ENCODE measurements around the gene PSKH1. TPM values are rescaled to one million over a fixed set of nuclear protein-coding genes. Genes with fewer than 3 reads are reported as not detected.

The PSKH1 gene
- total and polyA plus RNA-seq, 3 donors from 2014 or later: 47.7 to 66.8 (median 50.5) TPM

DNA sequence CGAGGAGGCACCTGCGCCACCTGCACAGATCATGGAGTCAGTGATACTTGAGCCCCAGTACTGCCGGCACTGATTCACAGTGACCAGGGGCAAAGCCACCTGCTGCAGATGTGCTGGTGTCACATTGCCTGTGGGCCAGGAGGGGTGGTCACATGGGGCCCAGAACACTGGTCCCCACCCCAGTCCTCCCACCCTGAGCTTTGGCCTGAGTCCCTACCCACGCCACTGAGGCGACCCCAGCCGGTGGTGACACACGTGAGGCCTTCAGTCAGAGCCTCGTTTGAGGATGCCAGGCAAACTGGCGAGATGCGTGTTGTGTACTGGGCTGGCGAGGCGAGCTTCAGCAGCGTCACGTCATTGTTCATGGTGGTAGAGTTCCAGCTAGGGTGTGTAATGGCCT, 37.1 kb downstream of the PSKH1 start:
- H3K9me3 ChIP-seq: no peaks in the 10 kb centered on the region
- DNase-seq: no peak
- H3K27ac ChIP-seq: no peak overlapping the region
- H3K27me3 ChIP-seq: no peaks in the 10 kb centered on the region
- no peaks in the 10 kb centered on the region for H3K36me3 ChIP-seq (ENCODE audit: low read depth, missing control alignments)
- TF ChIP-seq, protein P1, sequence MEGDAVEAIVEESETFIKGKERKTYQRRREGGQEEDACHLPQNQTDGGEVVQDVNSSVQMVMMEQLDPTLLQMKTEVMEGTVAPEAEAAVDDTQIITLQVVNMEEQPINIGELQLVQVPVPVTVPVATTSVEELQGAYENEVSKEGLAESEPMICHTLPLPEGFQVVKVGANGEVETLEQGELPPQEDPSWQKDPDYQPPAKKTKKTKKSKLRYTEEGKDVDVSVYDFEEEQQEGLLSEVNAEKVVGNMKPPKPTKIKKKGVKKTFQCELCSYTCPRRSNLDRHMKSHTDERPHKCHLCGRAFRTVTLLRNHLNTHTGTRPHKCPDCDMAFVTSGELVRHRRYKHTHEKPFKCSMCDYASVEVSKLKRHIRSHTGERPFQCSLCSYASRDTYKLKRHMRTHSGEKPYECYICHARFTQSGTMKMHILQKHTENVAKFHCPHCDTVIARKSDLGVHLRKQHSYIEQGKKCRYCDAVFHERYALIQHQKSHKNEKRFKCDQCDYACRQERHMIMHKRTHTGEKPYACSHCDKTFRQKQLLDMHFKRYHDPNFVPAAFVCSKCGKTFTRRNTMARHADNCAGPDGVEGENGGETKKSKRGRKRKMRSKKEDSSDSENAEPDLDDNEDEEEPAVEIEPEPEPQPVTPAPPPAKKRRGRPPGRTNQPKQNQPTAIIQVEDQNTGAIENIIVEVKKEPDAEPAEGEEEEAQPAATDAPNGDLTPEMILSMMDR (IDR thresholded peaks at IDR 0.05): no peak
- no peak for TF ChIP-seq POLR2A (IDR thresholded peaks at IDR 0.05)
- H3K4me3 ChIP-seq: no peak overlapping the region
- intact Hi-C loops (cut with DNase I; ENCODE audit: low total_unique reads): no loop called here
- H3K4me1 ChIP-seq: peaks cover 27% of the 10 kb centered on the region
- 91% methylated on average over 14 of the region's 14 CpGs; no CpG with 5 or more reads in 1 of the 2 donors for WGBS, 2 donors

DNA sequence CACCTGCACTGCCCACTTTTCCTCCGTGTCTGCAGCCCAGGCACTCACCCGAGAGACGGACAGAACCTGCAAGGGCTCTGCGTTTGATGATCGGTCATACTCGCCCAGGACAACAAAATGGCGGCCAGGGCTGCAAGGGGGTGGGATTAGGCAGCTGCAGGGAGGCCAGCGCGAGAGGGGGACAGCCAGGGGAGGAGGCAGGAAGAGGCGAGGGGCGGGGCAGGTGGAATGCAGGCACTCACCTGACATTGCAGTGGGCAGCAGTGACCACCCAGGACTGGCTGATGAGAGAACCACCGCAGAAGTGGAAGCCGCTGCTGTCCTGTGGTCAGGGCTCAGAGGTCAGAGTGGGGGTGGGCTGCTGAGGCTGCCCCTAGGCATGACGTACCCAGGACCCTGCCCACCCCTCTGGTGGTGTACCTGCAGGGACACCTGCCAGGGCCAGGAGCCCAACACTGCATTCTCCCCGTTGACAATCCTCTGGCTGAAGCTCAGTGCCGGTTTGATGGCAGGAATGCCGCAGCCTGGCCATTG, 37.7 kb downstream of the PSKH1 start:
- Histone ChIP-seq H3K9me3 (no peaks in the 10 kb centered on the region), H3K27me3 (no peaks in the 10 kb centered on the region), H3K4me1 (peaks cover 29% of the 10 kb centered on the region), H3K36me3 (ENCODE audit: low read depth, missing control alignments) (no peaks in the 10 kb centered on the region), H3K27ac (no peak overlapping the region), H3K4me3 (no peak overlapping the region)
- no peak for DNase-seq
- intact Hi-C loops (cut with DNase I; ENCODE audit: low total_unique reads): no loop called here
- WGBS, 2 donors: 94 to 97% methylated on average over 17 of the region's 17 CpGs
- TF ChIP-seq, protein P1 (IDR thresholded peaks at IDR 0.05): no peak
- TF ChIP-seq POLR2A (IDR thresholded peaks at IDR 0.05): no peak

DNA sequence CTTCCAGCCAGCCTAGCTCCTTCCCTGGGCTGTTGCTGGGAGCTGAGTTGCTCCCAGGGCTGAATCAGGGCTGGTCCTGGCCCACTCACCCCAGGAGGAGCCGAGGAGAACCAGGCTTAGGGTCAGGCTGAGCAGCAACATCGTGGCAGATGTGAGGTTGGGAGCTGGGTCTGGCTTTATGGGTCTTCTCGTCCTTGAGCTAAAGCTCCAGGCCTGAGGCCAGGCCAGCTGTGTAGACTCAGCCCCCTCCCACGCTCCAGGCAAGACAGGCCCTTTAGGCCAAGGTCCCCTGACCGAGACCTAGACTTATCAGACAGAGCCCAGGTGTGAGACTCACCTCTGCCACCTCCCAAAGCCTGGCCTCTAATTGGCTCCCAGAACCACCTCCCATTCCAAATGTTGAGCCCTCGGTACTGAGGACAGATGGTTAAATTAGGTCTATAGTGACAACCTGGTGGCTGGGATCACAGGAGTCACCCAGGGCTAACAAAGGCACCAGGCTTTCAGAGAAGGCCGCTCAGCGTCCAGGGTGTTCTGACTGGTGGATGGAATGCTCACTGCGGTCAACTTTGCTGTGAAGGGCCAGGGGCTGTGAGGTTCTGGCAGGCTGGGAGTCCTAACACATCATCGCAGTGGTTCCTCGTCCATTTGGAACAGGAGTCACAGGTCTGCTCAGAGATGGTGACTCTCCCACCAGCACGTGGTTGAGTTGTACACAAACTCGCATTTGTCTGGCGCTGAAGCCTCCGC, 38.8 kb downstream of the PSKH1 start, which contains the start of gene CTRL:
Gene CTRL (minus strand): TSS at position 151 of the 750 bp plus-strand sequence. CDS start 10 bp downstream, at position 141.
- intact Hi-C loops (cut with DNase I; ENCODE audit: low total_unique reads): no loop called here
- H3K27me3 ChIP-seq: no peaks in the 10 kb centered on the region
- no peaks in the 10 kb centered on the region for H3K9me3 ChIP-seq
- peaks cover 21% of the 10 kb centered on the region for H3K4me1 ChIP-seq
- TF ChIP-seq POLR2A (IDR thresholded peaks at IDR 0.05): no peak
- TF ChIP-seq, protein P1 (IDR thresholded peaks at IDR 0.05): no peak
- H3K36me3 ChIP-seq (ENCODE audit: low read depth, missing control alignments): no peaks in the 10 kb centered on the region
- no peak within 1 kb of the TSS for H3K4me3 ChIP-seq
- no peak within 1 kb of the TSS for H3K27ac ChIP-seq
- 65 to 75% methylated on average over 9 to 15 of the region's 15 CpGs for WGBS, 2 donors
- DNase-seq: no peak

DNA sequence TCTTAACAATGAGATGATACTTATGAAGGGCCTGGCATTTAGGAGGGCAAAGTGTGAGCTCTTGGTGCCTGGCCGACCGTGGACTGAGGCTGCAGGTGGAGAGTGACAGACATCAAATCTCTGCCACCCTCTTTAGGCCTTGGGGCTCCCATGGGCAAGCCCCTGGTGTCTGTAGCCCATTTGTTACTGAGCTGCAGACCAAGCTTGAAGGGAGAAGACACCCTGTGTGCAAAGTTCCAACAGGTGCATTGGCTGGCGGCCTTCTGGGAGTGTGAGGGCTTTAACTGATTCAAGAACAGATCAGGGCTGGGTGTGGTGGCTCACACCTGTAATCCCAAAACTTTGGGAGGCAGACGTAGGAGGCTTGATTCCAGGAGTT, 39.4 kb downstream of the PSKH1 start:
- Histone ChIP-seq H3K4me3 (no peak overlapping the region), H3K27ac (no peak overlapping the region), H3K36me3 (ENCODE audit: low read depth, missing control alignments) (no peaks in the 10 kb centered on the region), H3K9me3 (no peaks in the 10 kb centered on the region), H3K4me1 (peaks cover 26% of the 10 kb centered on the region), H3K27me3 (no peaks in the 10 kb centered on the region)
- TF ChIP-seq, protein P1 (IDR thresholded peaks at IDR 0.05): no peak
- no peak for TF ChIP-seq POLR2A (IDR thresholded peaks at IDR 0.05)
- intact Hi-C loops (cut with DNase I; ENCODE audit: low total_unique reads): no loop called here
- WGBS, 2 donors: 97 to 100% methylated on average over 2 to 4 of the region's 4 CpGs
- DNase-seq: no peak

All from testis (tissue), 3 donors.